ENCODE data around the gene ART5.
"Not testable (repeated sequence)": the region's sequence is repeated elsewhere in the genome, so short reads cannot be mapped to it uniquely, and the experiment has no call there.

ART5 gene

GRCh38 chr11:3641701-3642070 is at the start of gene ART5:
Gene ART5, minus strand, starts transcription at chr11:3641992. Its CDS starts 130 bp downstream, at chr11:3641862.
- no peak for DNase-seq

- DNase-seq = no peak
Measured at GRCh38 chr11:3686751-3687150, 45.0 kb upstream of the ART5 start.

GRCh38 chr11:3685923-3686322 is 44.1 kb upstream of the ART5 start:
- DNase-seq = no peak

- DNase-seq = no peak
Measured at GRCh38 chr11:3684819-3685172, 43.0 kb upstream of the ART5 start.

GRCh38 chr11:3684129-3684818 is 42.5 kb upstream of the ART5 start:
- no peak for DNase-seq

GRCh38 chr11:3683039-3683438 is 41.2 kb upstream of the ART5 start:
- DNase-seq = no peak

- no peak for DNase-seq
Measured at GRCh38 chr11:3679077-3679476, 37.3 kb upstream of the ART5 start.

GRCh38 chr11:3675971-3676370 is 34.2 kb upstream of the ART5 start:
- no peak for DNase-seq

- no peak for DNase-seq
Measured at GRCh38 chr11:3674189-3674588, 32.4 kb upstream of the ART5 start.

GRCh38 chr11:3671334-3672254 is 29.8 kb upstream of the ART5 start, which contains the start of gene CHRNA10:
Gene CHRNA10, minus strand, starts transcription at chr11:3671384. Its CDS starts 72 bp downstream, at chr11:3671312.
- no peak for DNase-seq

GRCh38 chr11:3669742-3670183 is 28.0 kb upstream of the ART5 start:
- no peak for DNase-seq

GRCh38 chr11:3669128-3669527 is 27.3 kb upstream of the ART5 start:
- no peak for DNase-seq

- no peak for DNase-seq
Measured at GRCh38 chr11:3667149-3668035, 25.6 kb upstream of the ART5 start.

- no peak for DNase-seq
Measured at GRCh38 chr11:3666023-3666530, 24.3 kb upstream of the ART5 start.

GRCh38 chr11:3665336-3666022 is 23.7 kb upstream of the ART5 start:
- no peak for DNase-seq

- no peak for DNase-seq
Measured at GRCh38 chr11:3664032-3664630, 22.3 kb upstream of the ART5 start.

- DNase-seq = no peak
Measured at GRCh38 chr11:3662856-3663255, 21.1 kb upstream of the ART5 start.

- no peak for DNase-seq
Measured at GRCh38 chr11:3660960-3661359, 19.2 kb upstream of the ART5 start.

GRCh38 chr11:3659595-3660515 is 18.1 kb upstream of the ART5 start:
- DNase-seq = no peak

GRCh38 chr11:3658252-3658651 is 16.5 kb upstream of the ART5 start:
- DNase-seq = no peak

- DNase-seq = not testable (repeated sequence)
Measured at GRCh38 chr11:3657331-3657730, 15.5 kb upstream of the ART5 start.
